SK-N-SH treated with all-trans-retinoic acid at 6 μM for 48 hours (cell line): ENCODE results near the gene CLCF1.

Experiments used
- ATAC-seq: fragments of 200-7000 bp; cut with Tn5 transposase; 3 replicates; pipeline ENCODE4 v1.9.1; 2020; ENCODE audit warnings: mild to moderate bottlenecking, moderate library complexity
- ARNTL ChIP-seq: fragments of 450-650 bp; formaldehyde crosslinking; IDR thresholded peaks from 2 replicates; pipeline ENCODE4 v1.5.0; 2020; ENCODE audit warnings: low read depth, mild to moderate bottlenecking, moderate library complexity, borderline replicate concordance
- BACH2 ChIP-seq: fragments of 250-450 bp; sonication (Bioruptor Pico); IDR thresholded peaks from 2 replicates; pipeline ENCODE4 v1.9.0; 2021; ENCODE audit warnings: mild to moderate bottlenecking, borderline replicate concordance
- CSDC2 ChIP-seq: fragments of 250-450 bp; sonication (Bioruptor Pico); IDR thresholded peaks from 2 replicates; pipeline ENCODE4 v1.5.0; 2020; ENCODE audit warnings: mild to moderate bottlenecking, moderate library complexity
- ESRRG ChIP-seq: fragments of 250-450 bp; sonication (Bioruptor Pico); IDR thresholded peaks from 2 replicates; pipeline ENCODE4 v1.6.1; 2021; ENCODE audit warnings: mild to moderate bottlenecking
- GLIS3 ChIP-seq: fragments of 250-450 bp; sonication (Bioruptor Pico); IDR thresholded peaks from 2 replicates; pipeline ENCODE4 v1.5.0; 2020; ENCODE audit warnings: mild to moderate bottlenecking, moderate library complexity
- ISL1 ChIP-seq: fragments of 250-450 bp; sonication (Bioruptor Pico); IDR thresholded peaks from 2 replicates; pipeline ENCODE4 v2.1.2; 2022; ENCODE audit warnings: mild to moderate bottlenecking, moderate library complexity
- PPARA ChIP-seq: fragments of 250-450 bp; sonication (Bioruptor Pico); IDR thresholded peaks from 2 replicates; pipeline ENCODE4 v1.5.0; 2020; ENCODE audit warnings: mild to moderate bottlenecking, borderline replicate concordance
- RARB ChIP-seq: fragments of 250-450 bp; sonication (Bioruptor Pico); IDR thresholded peaks from 2 replicates; pipeline ENCODE4 v1.8.0; 2021; ENCODE audit warnings: mild to moderate bottlenecking, moderate library complexity
- SNAI2 ChIP-seq: fragments of 250-450 bp; sonication (Bioruptor Pico); IDR thresholded peaks from 2 replicates; pipeline ENCODE4 v1.5.0; 2020; ENCODE audit warnings: mild to moderate bottlenecking, moderate library complexity
- TCF4 ChIP-seq: fragments of 250-450 bp; sonication (Bioruptor Pico); IDR thresholded peaks from 2 replicates; pipeline ENCODE4 v1.8.0; 2021; ENCODE audit warnings: mild to moderate bottlenecking, moderate library complexity, borderline replicate concordance
- TOX ChIP-seq: fragments of 250-450 bp; sonication (Bioruptor Pico); IDR thresholded peaks from 2 replicates; pipeline ENCODE4 v1.8.0; 2021; ENCODE audit warnings: mild to moderate bottlenecking, moderate library complexity, borderline replicate concordance
- ZC3H10 ChIP-seq: fragments of 250-450 bp; sonication (Bioruptor Pico); IDR thresholded peaks from 2 replicates; pipeline ENCODE4 v1.5.1; 2021; ENCODE audit warnings: mild to moderate bottlenecking, moderate library complexity
- ZFP3 ChIP-seq: fragments of 250-450 bp; sonication (Bioruptor Pico); IDR thresholded peaks from 2 replicates; pipeline ENCODE4 v1.5.0; 2020; ENCODE audit warnings: mild to moderate bottlenecking, moderate library complexity
- ZFP30 ChIP-seq: fragments of 450-650 bp; formaldehyde crosslinking; IDR thresholded peaks from 2 replicates; pipeline ENCODE4 v1.5.0; 2022; ENCODE audit warnings: mild to moderate bottlenecking, moderate library complexity
- ZNF565 ChIP-seq: fragments of 450-650 bp; formaldehyde crosslinking; conservative IDR thresholded peaks from 2 replicates; pipeline ENCODE4 v1.5.0; 2020; ENCODE audit warnings: low read depth, mild to moderate bottlenecking, moderate library complexity
- ZNF70 ChIP-seq: fragments of 450-650 bp; formaldehyde crosslinking; IDR thresholded peaks from 2 replicates; pipeline ENCODE4 v1.5.0; 2020; ENCODE audit warnings: mild to moderate bottlenecking, moderate library complexity
- ZNF8 ChIP-seq: fragments of 450-650 bp; formaldehyde crosslinking; IDR thresholded peaks from 2 replicates; pipeline ENCODE4 v1.5.0; 2020; ENCODE audit warnings: mild to moderate bottlenecking, moderate library complexity
- TF ChIP-seq, protein P1 (sequence below): fragments of 250-450 bp; sonication (Bioruptor Pico); IDR thresholded peaks from 2 replicates; pipeline ENCODE4 v1.5.0; 2020; ENCODE audit warnings: mild to moderate bottlenecking, moderate library complexity
- TF ChIP-seq, protein P2 (sequence below): fragments of 250-450 bp; sonication (Bioruptor Pico); IDR thresholded peaks from 2 replicates; pipeline ENCODE4 v1.5.1; 2020; ENCODE audit warnings: low read depth, mild to moderate bottlenecking, moderate library complexity
- TF ChIP-seq, protein P3 (sequence below): fragments of 250-450 bp; sonication (Bioruptor Pico); IDR thresholded peaks from 2 replicates; pipeline ENCODE4 v1.8.0; 2020; ENCODE audit warnings: mild to moderate bottlenecking, moderate library complexity, borderline replicate concordance
- TF ChIP-seq, protein P4 (sequence below): fragments of 250-450 bp; sonication (Bioruptor Pico); IDR thresholded peaks from 2 replicates; pipeline ENCODE4 v1.8.0; 2021; ENCODE audit warnings: low read depth, mild to moderate bottlenecking, moderate library complexity, borderline replicate concordance

The CLCF1 gene

DNA sequence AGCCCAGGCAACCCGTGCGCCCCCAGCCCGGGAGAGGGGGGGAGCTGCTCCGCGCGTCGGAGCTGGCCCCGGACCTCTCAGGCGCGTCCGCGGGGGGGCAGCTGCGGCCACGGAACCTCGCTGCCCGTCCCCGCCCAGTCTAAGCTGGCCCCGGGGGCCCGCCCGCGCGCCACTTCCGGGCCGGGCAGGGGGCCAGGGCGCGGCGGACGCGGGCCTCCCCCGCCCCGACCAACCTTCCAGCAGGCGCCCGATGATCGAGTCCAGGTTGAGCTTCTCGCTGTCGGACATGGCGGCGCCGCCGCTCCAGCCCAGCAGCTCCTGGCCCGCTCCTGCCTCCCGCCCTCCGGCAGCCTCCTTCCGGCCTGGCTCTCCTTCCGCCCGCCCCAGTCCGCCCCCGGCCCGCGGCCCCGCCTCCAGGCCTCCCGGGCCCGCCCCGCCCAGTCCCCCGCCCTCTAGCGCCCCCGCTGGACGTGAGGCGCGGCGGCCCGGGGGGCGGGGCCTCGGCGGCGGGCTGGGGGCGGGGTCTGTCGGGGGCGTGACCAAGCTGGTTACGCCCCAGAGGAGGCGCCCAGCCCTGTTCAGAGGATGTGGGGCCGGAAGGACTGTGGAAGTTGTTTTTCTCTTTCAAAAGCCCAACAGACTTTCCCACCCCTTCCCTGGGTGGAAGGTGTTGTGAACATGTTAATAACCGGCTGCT is 28.2 kb upstream of the CLCF1 start, which contains the start of gene PPP1CA:
PPP1CA (minus strand) TSS at position 364 of the 697 bp plus-strand sequence; CDS start at position 288, 76 bp downstream.
- peak; percentile 81 for ATAC-seq
- TF ChIP-seq ZC3H10 (CRISPR knock-in tag) (no peak), TCF4 (CRISPR knock-in tag) (no peak), CSDC2 (CRISPR knock-in tag) (no peak), ZNF565 (CRISPR knock-in tag) (no peak), BACH2 (CRISPR knock-in tag) (no peak), ESRRG (no peak), ZNF70 (CRISPR knock-in tag) (no peak)
- TF ChIP-seq, protein P1, sequence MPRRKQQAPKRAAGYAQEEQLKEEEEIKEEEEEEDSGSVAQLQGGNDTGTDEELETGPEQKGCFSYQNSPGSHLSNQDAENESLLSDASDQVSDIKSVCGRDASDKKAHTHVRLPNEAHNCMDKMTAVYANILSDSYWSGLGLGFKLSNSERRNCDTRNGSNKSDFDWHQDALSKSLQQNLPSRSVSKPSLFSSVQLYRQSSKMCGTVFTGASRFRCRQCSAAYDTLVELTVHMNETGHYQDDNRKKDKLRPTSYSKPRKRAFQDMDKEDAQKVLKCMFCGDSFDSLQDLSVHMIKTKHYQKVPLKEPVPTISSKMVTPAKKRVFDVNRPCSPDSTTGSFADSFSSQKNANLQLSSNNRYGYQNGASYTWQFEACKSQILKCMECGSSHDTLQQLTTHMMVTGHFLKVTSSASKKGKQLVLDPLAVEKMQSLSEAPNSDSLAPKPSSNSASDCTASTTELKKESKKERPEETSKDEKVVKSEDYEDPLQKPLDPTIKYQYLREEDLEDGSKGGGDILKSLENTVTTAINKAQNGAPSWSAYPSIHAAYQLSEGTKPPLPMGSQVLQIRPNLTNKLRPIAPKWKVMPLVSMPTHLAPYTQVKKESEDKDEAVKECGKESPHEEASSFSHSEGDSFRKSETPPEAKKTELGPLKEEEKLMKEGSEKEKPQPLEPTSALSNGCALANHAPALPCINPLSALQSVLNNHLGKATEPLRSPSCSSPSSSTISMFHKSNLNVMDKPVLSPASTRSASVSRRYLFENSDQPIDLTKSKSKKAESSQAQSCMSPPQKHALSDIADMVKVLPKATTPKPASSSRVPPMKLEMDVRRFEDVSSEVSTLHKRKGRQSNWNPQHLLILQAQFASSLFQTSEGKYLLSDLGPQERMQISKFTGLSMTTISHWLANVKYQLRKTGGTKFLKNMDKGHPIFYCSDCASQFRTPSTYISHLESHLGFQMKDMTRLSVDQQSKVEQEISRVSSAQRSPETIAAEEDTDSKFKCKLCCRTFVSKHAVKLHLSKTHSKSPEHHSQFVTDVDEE (CRISPR knock-in tag): no peak
- TF ChIP-seq, protein P2, sequence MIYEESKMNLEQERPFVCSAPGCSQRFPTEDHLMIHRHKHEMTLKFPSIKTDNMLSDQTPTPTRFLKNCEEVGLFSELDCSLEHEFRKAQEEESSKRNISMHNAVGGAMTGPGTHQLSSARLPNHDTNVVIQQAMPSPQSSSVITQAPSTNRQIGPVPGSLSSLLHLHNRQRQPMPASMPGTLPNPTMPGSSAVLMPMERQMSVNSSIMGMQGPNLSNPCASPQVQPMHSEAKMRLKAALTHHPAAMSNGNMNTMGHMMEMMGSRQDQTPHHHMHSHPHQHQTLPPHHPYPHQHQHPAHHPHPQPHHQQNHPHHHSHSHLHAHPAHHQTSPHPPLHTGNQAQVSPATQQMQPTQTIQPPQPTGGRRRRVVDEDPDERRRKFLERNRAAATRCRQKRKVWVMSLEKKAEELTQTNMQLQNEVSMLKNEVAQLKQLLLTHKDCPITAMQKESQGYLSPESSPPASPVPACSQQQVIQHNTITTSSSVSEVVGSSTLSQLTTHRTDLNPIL: no peak
- TF ChIP-seq, protein P3, sequence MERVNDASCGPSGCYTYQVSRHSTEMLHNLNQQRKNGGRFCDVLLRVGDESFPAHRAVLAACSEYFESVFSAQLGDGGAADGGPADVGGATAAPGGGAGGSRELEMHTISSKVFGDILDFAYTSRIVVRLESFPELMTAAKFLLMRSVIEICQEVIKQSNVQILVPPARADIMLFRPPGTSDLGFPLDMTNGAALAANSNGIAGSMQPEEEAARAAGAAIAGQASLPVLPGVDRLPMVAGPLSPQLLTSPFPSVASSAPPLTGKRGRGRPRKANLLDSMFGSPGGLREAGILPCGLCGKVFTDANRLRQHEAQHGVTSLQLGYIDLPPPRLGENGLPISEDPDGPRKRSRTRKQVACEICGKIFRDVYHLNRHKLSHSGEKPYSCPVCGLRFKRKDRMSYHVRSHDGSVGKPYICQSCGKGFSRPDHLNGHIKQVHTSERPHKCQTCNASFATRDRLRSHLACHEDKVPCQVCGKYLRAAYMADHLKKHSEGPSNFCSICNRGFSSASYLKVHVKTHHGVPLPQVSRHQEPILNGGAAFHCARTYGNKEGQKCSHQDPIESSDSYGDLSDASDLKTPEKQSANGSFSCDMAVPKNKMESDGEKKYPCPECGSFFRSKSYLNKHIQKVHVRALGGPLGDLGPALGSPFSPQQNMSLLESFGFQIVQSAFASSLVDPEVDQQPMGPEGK (CRISPR knock-in tag): no peak

DNA sequence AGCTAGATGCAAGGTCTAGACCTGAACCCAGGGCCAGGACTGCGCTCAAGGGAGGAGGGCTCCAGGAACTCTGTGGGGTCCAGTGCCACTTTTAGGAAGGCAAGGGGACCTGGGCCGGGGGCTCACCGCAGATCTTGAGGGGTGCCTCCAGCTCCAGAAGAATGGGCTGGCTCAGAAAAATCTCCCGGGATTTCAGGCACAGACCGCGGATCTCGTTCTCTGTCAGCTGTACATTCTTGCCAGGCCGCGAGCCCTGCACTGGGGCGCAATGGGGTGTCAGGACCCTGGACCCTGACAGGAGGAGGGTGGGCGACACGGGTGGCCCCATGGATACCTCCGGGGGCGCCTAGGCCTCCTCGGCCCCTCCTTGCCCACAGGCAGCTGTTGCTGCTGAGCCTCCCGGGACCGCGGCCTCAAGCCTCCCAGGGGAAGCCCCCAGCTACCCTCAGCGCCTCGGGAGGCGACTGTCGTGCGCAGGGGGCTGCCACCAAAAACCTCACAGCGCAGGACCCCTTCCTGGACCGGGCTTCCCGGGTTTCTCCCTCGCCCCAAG is 27.6 kb upstream of the CLCF1 start:
- TF ChIP-seq SNAI2: no peak
- peak; percentile 3 for ATAC-seq

DNA sequence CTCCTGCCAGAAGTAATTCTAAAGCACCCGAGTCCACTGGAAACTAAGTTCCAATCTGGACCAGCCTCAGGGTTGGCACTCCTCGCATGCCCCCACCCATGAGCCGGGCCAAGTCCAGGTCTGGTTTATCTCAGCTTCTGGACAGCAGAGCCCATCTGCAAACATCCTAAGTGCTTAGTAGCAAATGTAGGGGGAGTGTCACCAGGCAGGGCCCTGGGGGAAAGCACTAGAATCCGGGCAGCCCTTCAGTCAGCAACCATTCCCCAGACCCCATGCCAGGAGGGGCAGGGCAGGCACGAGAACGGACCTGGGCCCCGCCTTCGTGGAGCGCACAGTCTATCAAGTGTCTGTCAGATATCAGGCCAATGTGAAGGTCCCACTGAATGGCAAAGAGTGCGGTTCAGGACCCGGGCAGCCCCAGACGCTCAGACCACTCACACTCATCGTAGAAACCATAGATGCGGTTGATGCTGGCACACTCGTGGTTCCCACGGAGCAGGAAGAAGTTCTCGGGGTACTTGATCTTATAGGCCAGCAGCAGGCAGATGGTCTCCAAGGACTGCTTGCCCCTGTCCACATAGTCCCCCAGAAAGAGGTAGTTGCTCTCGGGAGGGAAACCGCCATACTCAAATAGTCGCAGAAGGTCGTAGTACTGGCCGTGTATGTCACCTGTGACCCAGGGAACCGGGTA is 27.0 kb upstream of the CLCF1 start:
- TF ChIP-seq TCF4 (CRISPR knock-in tag) (peak; percentile 56; the same call in 1 of the 2 replicates), ISL1 (CRISPR knock-in tag) (no peak)
- ATAC-seq: peak; percentile 33

DNA sequence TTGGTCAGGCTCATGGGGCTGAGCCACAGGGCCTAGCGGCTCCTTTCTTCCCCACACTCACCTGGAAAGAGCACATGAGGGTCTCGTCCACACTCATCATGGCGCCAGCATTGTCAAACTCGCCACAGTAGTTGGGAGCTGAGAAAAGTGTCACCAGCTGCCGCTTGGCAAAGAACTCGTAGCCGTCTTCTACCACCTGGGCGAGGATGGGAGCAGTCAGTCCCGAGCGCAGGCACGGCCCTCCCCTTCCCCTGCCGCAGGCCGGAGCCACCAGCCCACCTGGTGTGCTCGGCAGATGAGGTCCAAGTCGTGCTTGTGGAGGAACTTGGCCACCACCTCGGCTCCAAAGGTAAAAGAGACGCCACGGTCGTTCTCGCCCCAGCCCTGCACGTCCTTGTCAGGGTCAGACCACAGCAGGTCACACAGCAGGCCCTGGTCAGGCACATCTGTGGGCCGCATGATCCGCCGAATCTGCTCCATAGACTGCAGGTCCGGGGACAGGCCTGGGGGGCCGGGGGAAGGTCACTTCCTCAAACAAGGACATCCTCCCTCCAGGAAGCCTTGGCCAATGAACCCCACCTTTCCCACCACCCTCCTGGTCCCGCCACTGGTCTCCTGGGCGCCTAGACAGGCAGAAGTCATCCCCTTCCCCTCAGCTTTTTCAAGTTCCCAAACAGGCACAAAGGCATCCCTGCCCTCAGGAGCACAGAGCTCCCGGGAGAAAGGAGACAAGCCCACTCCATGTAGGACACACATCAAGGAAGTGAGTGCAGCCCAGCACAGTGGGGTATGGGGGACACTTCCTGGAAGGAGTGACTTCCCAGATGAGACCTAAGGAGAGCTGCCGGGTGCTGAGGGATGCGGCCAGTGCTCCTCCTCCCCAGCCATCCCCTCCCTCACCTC is 25.5 kb upstream of the CLCF1 start:
- no peak for ATAC-seq
- TF ChIP-seq TCF4 (CRISPR knock-in tag): no peak
- no peak for TF ChIP-seq ZNF70 (CRISPR knock-in tag)
- no peak for TF ChIP-seq RARB (CRISPR knock-in tag)
- TF ChIP-seq, protein P4, sequence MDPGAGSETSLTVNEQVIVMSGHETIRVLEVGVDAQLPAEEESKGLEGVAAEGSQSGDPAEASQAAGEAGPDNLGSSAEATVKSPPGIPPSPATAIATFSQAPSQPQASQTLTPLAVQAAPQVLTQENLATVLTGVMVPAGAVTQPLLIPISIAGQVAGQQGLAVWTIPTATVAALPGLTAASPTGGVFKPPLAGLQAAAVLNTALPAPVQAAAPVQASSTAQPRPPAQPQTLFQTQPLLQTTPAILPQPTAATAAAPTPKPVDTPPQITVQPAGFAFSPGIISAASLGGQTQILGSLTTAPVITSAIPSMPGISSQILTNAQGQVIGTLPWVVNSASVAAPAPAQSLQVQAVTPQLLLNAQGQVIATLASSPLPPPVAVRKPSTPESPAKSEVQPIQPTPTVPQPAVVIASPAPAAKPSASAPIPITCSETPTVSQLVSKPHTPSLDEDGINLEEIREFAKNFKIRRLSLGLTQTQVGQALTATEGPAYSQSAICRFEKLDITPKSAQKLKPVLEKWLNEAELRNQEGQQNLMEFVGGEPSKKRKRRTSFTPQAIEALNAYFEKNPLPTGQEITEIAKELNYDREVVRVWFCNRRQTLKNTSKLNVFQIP (CRISPR knock-in tag): no peak
- no peak for TF ChIP-seq ESRRG
- no peak for TF ChIP-seq ISL1 (CRISPR knock-in tag)
- TF ChIP-seq ZNF8 (CRISPR knock-in tag): no peak
- TF ChIP-seq ZNF565 (CRISPR knock-in tag): no peak
- TF ChIP-seq, protein P3 (CRISPR knock-in tag): no peak
- TF ChIP-seq ARNTL: no peak
- TF ChIP-seq TOX: no peak
- TF ChIP-seq PPARA (CRISPR knock-in tag): no peak
- no peak for TF ChIP-seq ZFP30 (CRISPR knock-in tag)
- no peak for TF ChIP-seq BACH2 (CRISPR knock-in tag)
- no peak for TF ChIP-seq CSDC2 (CRISPR knock-in tag)
- no peak for TF ChIP-seq GLIS3 (CRISPR knock-in tag)
- no peak for TF ChIP-seq ZFP3 (CRISPR knock-in tag)
- TF ChIP-seq SNAI2: no peak
